ENCODE data around the gene TEX13D.
"Not testable (repeated sequence)": the region's sequence is repeated elsewhere in the genome, so short reads cannot be mapped to it uniquely, and the experiment has no call there.

Gene TEX13D

DNA sequence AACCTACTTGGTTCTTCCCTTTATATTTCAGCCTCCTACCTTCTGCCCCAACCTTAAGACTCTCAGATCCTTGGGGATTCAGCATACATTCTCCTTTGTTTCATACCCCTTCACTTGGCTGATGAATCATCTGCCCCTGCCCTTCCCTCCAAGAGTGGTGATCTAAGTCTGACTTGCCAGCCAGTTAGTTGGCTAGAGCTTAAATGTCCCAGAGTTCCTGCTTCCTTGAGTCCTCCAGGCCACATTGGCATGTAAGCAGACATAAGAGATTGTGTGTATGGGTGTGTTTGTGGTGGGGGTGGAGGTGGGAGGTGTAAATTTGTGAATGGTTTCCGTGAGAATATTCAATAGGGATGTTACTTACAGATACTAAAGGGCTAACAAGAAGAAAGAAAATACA, 3.7 kb upstream of the TEX13D start:
- H3K4me1 ChIP-seq (ENCODE audit: insufficient read depth, low read length, severe bottlenecking), result no peaks in the 10 kb centered on the region
- no peak overlapping the region for H3K27ac ChIP-seq (ENCODE audit: low read depth, low read length, poor library complexity, severe bottlenecking)
- no peaks in the 10 kb centered on the region for H4K20me1 ChIP-seq (ENCODE audit: insufficient read depth, low read length)
- no peak overlapping the region for H3K9ac ChIP-seq (ENCODE audit: low read length)
- no peaks in the 10 kb centered on the region for H3F3A ChIP-seq (ENCODE audit: insufficient read depth, low read length)
- no peak overlapping the region for H3K4me3 ChIP-seq (ENCODE audit: low read depth, low read length, poor library complexity, severe bottlenecking)
- no peaks in the 10 kb centered on the region for H3K27me3 ChIP-seq (ENCODE audit: insufficient read depth, low read length)
- TF ChIP-seq, protein P1, sequence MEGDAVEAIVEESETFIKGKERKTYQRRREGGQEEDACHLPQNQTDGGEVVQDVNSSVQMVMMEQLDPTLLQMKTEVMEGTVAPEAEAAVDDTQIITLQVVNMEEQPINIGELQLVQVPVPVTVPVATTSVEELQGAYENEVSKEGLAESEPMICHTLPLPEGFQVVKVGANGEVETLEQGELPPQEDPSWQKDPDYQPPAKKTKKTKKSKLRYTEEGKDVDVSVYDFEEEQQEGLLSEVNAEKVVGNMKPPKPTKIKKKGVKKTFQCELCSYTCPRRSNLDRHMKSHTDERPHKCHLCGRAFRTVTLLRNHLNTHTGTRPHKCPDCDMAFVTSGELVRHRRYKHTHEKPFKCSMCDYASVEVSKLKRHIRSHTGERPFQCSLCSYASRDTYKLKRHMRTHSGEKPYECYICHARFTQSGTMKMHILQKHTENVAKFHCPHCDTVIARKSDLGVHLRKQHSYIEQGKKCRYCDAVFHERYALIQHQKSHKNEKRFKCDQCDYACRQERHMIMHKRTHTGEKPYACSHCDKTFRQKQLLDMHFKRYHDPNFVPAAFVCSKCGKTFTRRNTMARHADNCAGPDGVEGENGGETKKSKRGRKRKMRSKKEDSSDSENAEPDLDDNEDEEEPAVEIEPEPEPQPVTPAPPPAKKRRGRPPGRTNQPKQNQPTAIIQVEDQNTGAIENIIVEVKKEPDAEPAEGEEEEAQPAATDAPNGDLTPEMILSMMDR (IDR thresholded peaks at IDR 0.05; ENCODE audit: low read length), result no peak
- no peak for TF ChIP-seq EZH2 (IDR thresholded peaks at IDR 0.05; ENCODE audit: borderline replicate concordance, low read length)
- H3K36me3 ChIP-seq (ENCODE audit: insufficient read depth, low read length), result no peaks in the 10 kb centered on the region
- H3K9me2 ChIP-seq (ENCODE audit: low read depth, low read length), result no peaks in the 10 kb centered on the region
- no peaks in the 10 kb centered on the region for H3K9me3 ChIP-seq (ENCODE audit: low read length)
- H3K79me2 ChIP-seq (ENCODE audit: insufficient read depth, low read length), result no peaks in the 10 kb centered on the region
- H2AFZ ChIP-seq (ENCODE audit: low read length), result no peak overlapping the region
- H3K4me2 ChIP-seq (ENCODE audit: low read length), result no peak overlapping the region

DNA sequence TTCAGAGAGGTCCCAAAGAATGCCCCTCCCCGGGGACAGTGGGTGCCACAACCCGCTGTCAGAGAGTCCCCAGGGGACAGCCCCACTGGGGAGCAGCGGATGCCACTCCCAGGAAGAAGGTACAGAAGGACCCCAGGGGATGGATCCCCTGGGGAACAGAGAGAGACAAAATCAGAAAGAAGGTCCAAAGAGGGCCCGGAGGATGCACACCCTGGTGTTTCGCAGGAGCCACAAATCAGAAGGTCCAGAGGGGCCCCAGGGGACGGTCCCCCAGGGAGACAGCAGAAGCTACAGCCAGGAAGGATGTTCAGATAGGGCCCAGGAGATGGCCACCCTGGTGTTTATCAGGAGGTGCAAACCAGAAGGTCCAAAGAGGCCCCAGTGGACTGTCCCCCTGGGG, 1.4 kb downstream of the TEX13D start:
- no peaks in the 10 kb centered on the region for H3K79me2 ChIP-seq (ENCODE audit: insufficient read depth, low read length)
- no peaks in the 10 kb centered on the region for H4K20me1 ChIP-seq (ENCODE audit: insufficient read depth, low read length)

DNA sequence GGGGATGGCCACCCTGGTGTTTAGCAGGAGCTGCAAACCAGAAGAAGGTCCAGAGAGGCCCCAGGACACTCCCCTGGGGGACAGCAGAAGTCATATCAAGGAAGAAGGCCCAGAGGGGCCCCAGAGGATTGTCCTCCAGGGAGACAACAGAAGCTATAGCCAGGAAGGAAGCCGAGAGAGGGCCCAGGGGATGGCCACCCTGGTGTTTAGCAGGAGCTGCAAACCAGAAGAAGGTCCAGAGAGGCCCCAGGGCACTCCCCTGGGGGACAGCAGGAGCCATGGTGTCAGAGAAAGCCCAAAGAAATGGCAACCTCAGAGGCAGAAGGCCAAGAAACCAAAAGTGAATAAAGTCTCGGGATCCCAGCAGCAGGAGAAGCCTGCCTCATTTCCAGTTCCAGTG, 2.1 kb downstream of the TEX13D start:
- not testable (repeated sequence) for H3K27ac ChIP-seq (ENCODE audit: low read depth, low read length, poor library complexity, severe bottlenecking); H3K79me2 ChIP-seq (ENCODE audit: insufficient read depth, low read length); H3K9ac ChIP-seq (ENCODE audit: low read length); H3K4me2 ChIP-seq (ENCODE audit: low read length); H3K36me3 ChIP-seq (ENCODE audit: insufficient read depth, low read length); H2AFZ ChIP-seq (ENCODE audit: low read length); H3K4me3 ChIP-seq (ENCODE audit: low read depth, low read length, poor library complexity, severe bottlenecking); H3F3A ChIP-seq (ENCODE audit: insufficient read depth, low read length); H3K27me3 ChIP-seq (ENCODE audit: insufficient read depth, low read length); H3K9me2 ChIP-seq (ENCODE audit: low read depth, low read length); H4K20me1 ChIP-seq (ENCODE audit: insufficient read depth, low read length); H3K9me3 ChIP-seq (ENCODE audit: low read length); H3K4me1 ChIP-seq (ENCODE audit: insufficient read depth, low read length, severe bottlenecking)

More for the DNA sequence above, 1.4 kb downstream of the TEX13D start:
- H2AFZ ChIP-seq (ENCODE audit: low read length), result no peak overlapping the region
- no peaks in the 10 kb centered on the region for H3F3A ChIP-seq (ENCODE audit: insufficient read depth, low read length)
- TF ChIP-seq, protein P1 (IDR thresholded peaks at IDR 0.05; ENCODE audit: low read length), result no peak
- no peak for TF ChIP-seq EZH2 (IDR thresholded peaks at IDR 0.05; ENCODE audit: borderline replicate concordance, low read length)
- no peaks in the 10 kb centered on the region for H3K27me3 ChIP-seq (ENCODE audit: insufficient read depth, low read length)
- no peaks in the 10 kb centered on the region for H3K9me3 ChIP-seq (ENCODE audit: low read length)
- no peaks in the 10 kb centered on the region for H3K36me3 ChIP-seq (ENCODE audit: insufficient read depth, low read length)
- H3K27ac ChIP-seq (ENCODE audit: low read depth, low read length, poor library complexity, severe bottlenecking), result no peak overlapping the region
- H3K4me3 ChIP-seq (ENCODE audit: low read depth, low read length, poor library complexity, severe bottlenecking), result no peak overlapping the region
- no peak overlapping the region for H3K9ac ChIP-seq (ENCODE audit: low read length)
- no peaks in the 10 kb centered on the region for H3K9me2 ChIP-seq (ENCODE audit: low read depth, low read length)
- no peak overlapping the region for H3K4me2 ChIP-seq (ENCODE audit: low read length)
- H3K4me1 ChIP-seq (ENCODE audit: insufficient read depth, low read length, severe bottlenecking), result no peaks in the 10 kb centered on the region

DNA sequence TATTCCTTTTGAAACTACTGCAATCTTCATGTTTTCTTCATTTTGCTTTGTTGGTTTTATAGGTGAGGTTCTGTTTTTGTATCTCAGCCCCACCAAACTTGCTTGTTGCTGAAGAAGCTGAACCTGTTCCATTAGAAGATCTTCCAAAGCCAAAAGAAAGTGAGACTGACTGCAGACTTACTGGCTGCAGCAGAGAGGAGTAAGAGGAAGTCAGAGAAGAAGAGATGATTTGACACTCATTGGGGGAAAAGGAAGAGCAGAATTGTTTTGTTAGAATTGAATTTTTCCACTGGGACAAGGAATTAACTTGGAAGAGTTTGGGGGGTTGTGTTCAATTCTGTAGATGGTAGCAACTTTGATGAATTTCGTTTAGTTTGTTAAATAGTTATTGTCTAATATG, 3.1 kb downstream of the TEX13D start:
- Histone ChIP-seq H3K4me1 (ENCODE audit: insufficient read depth, low read length, severe bottlenecking) (no peaks in the 10 kb centered on the region), H3K27ac (ENCODE audit: low read depth, low read length, poor library complexity, severe bottlenecking) (no peak overlapping the region), H3K9ac (ENCODE audit: low read length) (no peak overlapping the region), H3K27me3 (ENCODE audit: insufficient read depth, low read length) (no peaks in the 10 kb centered on the region), H4K20me1 (ENCODE audit: insufficient read depth, low read length) (no peaks in the 10 kb centered on the region), H2AFZ (ENCODE audit: low read length) (no peak overlapping the region), H3K4me3 (ENCODE audit: low read depth, low read length, poor library complexity, severe bottlenecking) (no peak overlapping the region), H3K79me2 (ENCODE audit: insufficient read depth, low read length) (no peaks in the 10 kb centered on the region), H3K9me3 (ENCODE audit: low read length) (no peaks in the 10 kb centered on the region), H3K9me2 (ENCODE audit: low read depth, low read length) (no peaks in the 10 kb centered on the region), H3K4me2 (ENCODE audit: low read length) (no peak overlapping the region), H3K36me3 (ENCODE audit: insufficient read depth, low read length) (no peaks in the 10 kb centered on the region), H3F3A (ENCODE audit: insufficient read depth, low read length) (no peaks in the 10 kb centered on the region)
- no peak for TF ChIP-seq EZH2 (IDR thresholded peaks at IDR 0.05; ENCODE audit: borderline replicate concordance, low read length)
- TF ChIP-seq, protein P1 (IDR thresholded peaks at IDR 0.05; ENCODE audit: low read length), result no peak

All from OCI-LY1 (cell line).